HL-60/S4 treated with retinoic acid at 250 ng/mL for 4 days and 3 days (cell line): ENCODE data around the gene SRA1.
"Not testable (repeated sequence)": the region's sequence is repeated elsewhere in the genome, so short reads cannot be mapped to it uniquely, and the experiment has no call there.

ENCODE experiments used
- in situ Hi-C: fragments of 300-500 bp; cut with MboI; formaldehyde crosslinking; loops from 2 replicates; pipeline ENCODE4 v1.7.0; 2022; ENCODE audit warnings: low sequenced_read_pairs

Gene SRA1

DNA sequence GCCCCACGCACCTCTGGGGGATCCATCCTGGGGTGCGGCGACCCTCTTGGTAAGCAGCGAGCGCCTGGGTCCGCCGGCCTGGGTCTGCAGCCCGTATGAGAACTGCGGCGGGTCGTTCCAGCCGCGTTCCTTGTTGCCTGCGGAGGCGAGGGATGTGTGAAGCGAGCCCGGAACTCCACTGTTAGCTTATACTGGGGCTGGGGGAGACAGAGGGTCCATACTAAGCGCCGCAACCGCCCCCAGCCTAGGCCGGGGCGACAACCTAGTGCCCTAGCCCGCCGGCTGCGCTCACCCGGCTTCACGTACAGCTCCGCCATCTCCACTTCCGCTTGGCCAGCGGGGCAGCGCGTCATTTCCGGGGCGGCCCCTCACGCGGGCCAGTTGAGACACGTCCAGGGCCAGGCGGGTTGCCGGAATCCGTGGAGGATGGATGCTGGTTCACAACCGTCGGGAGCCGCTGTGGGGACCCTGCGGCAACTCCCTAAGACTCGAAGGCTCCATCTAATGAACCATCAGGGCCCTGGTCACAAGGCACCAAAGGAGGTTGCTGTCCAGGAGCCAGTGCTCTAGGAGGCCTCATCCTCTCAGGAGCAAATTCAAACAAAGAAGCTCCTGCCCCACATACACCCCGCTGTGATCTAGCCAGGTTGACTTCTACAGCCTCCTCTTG lies at the start of gene SRA1:
TSS of gene SRA1 (minus strand) at position 338 of the 670 bp plus-strand sequence. CDS start at position 317, 21 bp downstream.
- in situ Hi-C loops, result no loop called here

DNA sequence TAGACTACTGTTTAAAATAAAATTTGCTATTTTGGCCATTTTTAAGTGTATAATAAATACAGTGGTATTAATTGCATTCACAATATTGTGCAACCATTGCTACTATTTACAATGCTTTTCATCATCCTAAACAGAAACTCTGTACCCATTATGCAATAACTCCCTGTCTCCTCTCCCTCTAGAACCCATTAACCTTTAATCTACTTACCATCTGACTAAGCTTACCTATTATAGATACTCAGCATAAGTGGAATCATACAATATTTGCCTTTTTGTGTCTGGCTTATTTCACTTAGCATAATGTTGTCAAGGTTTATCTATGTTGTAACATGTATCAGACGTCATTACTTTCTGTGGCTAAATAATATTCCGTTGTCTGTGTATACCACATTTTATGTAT lies 49.8 kb upstream of the SRA1 start:
- in situ Hi-C loops, result no loop called here

DNA sequence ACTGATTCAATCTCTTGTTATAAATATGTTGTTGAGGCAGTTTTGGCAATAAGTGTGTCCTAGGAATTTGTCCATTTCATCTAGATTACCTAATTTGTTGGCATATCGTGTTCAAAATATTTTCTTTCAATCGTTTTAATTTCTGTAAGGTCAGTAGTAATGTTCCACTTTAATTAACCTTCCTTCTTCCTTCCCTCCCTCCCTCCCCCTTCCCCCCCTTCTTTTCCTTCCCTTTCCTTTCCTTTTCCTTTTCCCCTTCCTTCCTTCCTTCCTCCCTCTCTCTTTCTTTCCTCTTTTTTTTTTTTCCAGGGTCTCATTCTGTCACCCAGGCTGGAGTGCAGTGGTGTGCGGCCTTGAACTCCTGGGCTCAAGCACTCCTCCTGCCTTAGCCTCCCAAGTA lies 48.6 kb upstream of the SRA1 start:
- in situ Hi-C loops, result no loop called here

- in situ Hi-C loops, result no loop called here
Measured at GRCh38 chr5:140603734-140604133, 46.5 kb upstream of the SRA1 start.

GRCh38 chr5:140603446-140603698 lies 46.1 kb upstream of the SRA1 start:
- in situ Hi-C loops, result not testable (repeated sequence)

- in situ Hi-C loops, result no loop called here
Measured at GRCh38 chr5:140602147-140602546, 44.9 kb upstream of the SRA1 start.

GRCh38 chr5:140600096-140600495 lies 42.8 kb upstream of the SRA1 start:
- in situ Hi-C loops, result no loop called here

- in situ Hi-C loops, result no loop called here
Measured at GRCh38 chr5:140598836-140599235, 41.6 kb upstream of the SRA1 start.

DNA sequence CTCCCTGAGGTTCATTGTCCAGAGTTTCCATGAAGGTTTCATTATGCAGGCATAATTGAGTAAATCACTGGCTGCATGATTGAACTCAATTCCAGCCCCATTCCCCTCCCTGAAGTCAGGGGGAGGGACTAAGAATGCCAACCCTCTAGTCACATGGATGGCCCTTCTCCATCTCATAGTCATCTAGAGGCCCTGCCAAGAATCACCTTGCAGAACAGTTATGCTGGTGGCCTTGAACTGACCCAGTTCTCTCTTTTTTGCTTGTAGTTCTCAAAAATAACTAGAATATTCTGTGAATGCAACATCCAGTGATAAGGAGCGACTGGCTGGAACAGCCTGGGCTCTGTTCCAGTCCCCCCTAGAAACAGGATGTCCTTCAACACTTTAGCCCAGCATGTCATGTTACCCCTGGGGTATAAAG lies 39.1 kb upstream of the SRA1 start:
- in situ Hi-C loops, result no loop called here

DNA sequence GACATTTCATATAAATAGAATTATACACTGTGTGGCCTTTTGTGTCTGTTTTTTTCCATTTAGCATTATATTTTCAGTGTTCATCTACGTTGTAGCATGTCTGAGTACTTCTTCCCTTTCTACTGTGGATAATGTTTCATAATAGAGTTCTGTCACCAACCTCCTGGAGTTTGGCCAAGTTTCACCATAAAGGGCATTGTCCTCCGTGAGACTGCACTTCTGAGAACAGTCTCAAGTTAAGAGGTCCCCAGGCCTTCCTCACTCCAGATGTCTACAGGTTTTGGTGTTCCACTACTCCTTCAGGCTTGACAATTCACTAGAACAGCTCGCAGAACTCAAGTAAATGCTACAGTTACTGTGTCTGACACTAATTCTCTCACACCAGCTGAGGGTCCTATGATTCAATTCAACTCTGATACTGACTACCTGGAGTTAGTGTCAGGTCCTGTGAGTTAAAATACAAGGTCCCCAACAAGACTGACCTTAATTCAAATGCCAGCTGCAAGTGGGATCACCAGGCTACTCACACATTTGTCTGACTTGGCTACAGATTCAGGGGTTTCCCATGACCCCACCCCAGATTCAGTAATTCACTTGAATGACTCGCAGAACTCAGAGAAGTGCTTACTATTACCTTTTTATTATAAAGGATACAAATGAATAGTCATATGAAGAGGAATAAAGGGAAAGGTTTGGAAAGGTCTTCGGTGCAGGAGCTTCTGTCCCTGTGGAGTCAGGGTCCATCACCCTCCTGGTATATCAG lies 38.4 kb upstream of the SRA1 start:
- in situ Hi-C loops, result no loop called here

- in situ Hi-C loops, result no loop called here
Measured at GRCh38 chr5:140594169-140594568, 36.9 kb upstream of the SRA1 start.

DNA sequence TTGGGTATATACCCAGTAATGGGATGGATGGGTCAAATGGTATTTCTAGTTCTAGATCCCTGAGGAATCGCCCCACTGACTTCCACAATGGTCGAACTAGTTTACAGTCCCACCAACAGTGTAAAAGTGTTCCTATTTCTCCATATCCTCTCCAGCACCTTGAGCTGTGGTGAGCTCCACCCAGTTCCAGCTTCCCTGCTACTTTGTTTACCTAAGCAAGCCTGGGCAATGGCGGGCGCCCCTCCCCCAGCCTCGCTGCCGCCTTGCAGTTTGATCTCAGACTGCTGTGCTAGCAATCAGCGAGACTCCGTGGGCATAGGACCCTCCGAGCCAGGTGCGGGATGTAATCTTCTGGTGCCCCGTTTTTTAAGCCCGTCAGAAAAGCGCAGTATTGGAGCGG lies 35.8 kb upstream of the SRA1 start:
- in situ Hi-C loops, result not testable (repeated sequence)

DNA sequence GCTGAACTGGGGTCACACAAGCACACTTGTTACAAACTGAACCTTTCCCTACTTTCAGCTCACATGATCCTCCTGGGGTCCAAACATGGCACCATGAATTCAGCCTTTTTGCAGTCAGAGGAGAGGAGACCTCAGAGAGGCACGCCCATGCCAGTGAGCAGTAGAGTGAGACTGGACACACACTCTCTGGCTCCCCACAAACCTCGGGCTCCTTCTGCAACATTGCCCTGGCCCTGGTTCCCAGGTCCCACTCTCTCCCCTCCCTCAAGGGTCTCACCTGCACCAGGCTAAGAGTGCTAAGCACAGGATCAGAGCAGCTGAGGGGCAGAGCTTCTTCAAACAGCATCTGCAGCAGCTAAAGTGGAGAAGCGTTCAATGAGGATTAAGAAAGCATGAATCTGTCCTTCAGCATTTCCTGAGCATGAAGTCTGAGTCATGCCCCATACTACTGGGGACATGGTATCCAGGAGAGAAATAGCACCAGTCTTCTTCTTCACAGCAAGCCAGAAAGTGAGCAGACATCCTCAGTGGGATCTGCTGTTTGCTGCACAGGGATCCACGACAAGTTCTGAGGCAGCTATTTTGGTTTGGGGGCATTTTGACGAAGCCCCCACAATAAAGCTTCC lies 34.6 kb upstream of the SRA1 start:
- in situ Hi-C loops, result no loop called here

DNA sequence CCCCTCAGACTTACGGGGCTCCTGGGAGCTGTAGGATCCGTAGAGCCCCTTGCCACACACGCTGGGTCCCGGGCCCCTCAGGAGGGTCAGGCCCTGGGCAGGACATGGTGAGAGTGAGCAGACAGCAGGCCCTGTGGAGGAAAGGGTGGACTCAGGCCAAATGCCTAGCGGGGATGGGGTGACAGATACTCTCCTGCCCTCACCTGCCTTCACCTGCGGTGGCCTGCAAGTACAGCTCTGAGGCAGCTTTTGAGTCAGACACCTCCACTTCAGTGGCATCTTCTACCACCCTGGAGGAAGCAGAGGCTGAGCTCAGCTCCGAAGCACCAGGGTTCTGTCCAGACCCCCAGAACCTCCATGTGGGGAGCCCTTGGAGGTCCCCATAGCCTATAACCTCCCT lies 33.6 kb upstream of the SRA1 start:
- in situ Hi-C loops, result no loop called here

DNA sequence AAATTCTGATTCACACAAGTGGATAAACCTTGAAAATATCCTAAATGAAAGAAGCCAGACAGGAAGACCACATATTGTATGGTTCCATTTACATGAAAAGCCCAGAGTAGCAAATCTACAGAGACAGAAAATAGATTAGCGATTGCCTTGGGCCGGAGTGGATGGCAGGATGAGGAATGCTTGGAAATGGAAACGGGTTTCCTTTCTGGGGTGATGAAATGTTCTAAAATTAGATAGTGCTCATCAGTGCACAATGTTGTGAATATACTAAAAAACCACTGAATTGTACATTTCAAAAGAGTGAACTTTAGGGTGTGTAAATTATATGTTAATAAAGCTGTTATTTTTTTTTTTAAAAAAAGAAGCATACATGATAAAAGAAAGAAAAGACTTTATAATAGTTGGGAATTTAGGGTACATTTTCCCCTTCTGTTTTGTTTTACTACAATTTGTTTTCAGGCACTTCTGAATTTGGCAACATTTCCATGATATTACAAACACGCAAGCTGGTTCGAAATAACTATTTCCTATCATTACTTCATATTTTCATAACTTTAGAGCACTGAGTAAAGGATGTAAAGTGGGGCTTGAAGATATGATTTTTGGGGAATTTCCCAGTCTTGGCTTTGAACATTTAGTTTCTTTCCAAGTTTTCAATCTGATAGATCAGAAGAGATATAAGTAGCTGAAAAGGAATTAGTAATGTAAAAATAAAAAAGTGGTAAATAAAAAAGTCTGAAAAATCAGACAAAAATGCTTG lies 31.2 kb upstream of the SRA1 start:
- in situ Hi-C loops, result no loop called here

GRCh38 chr5:140587495-140587894 lies 30.2 kb upstream of the SRA1 start:
- in situ Hi-C loops, result no loop called here

- in situ Hi-C loops, result not testable (repeated sequence)
Measured at GRCh38 chr5:140579188-140579747, 22.0 kb upstream of the SRA1 start.

- in situ Hi-C loops, result no loop called here
Measured at GRCh38 chr5:140576776-140577201, 19.5 kb upstream of the SRA1 start.

- in situ Hi-C loops, result no loop called here
Measured at GRCh38 chr5:140575309-140575708, 18.0 kb upstream of the SRA1 start.

DNA sequence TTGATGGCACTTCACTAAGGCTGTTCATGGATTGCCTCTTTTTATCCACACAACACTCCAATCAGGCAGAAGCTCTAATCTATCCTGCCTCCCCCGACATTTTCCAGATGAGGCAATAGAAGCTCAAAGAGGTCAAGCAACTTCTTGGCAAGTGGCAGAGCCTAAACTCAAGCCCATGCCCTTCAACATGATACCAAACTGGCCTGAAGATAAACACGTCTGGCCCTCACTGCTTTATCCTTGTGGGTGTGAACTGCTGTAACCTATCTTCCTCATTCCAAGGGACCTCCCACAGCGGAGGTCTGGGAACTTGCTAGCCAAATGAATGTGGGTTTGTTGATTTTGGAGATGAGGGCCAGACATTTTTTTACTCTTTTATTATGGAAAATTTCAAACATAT lies 16.9 kb upstream of the SRA1 start:
- in situ Hi-C loops, result no loop called here

DNA sequence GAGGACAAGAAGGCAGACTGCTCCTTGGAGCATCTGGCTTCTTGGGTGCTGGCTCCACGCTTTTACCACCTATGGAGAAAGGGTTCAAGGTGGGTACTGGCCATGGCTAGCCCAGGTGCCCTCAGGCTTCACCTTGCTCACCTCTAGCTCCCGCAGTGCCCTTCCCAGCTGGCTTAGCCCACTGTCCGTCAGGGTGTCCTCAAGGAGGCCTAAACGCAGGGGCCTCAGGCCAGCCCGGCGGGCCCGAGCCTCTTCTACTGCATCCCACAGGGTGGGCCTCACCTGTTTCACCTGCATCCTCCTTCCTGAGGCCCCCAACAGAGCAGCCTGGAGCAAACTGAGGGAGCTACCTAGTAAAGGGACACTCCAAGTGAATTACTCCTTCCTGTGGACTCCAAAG lies 16.4 kb upstream of the SRA1 start:
- in situ Hi-C loops, result no loop called here
